K562 (cell line): ENCODE measurements around the gene RTP3. TPM values are rescaled to one million over a fixed set of nuclear protein-coding genes. Genes with fewer than 3 reads are reported as not detected.

Source experiments
- ATAC-seq: fragments of 200-7000 bp; cut with Tn5 transposase; 3 replicates; pipeline ENCODE4 v1.9.1; 2020; ENCODE audit warnings: moderate library complexity
- BruUV-seq: library from RNA; stranded (reverse); fragments of 400-500 nt; replicated peaks from 2 replicates; lab custom pipeline; 2021; lab: Mats Ljungman, UMichigan
- CTCF ChIA-PET: fragments of 300-600 bp; formaldehyde crosslinking; extraction: SDS; loops from one replicate; lab custom pipeline; 2021; ENCODE audit warnings: low intra/inter-chr PET ratio; lab: Yijun Ruan, JAX
- POLR2A ChIA-PET: fragments of 300-600, 350-650 bp; sonication (Branson Sonifier 250); formaldehyde crosslinking; extraction: SDS; loops from one replicate; lab custom pipeline; 2021; ENCODE audit warnings: antibody characterized with exemption, inconsistent platforms; lab: Yijun Ruan, JAX
- DNase-seq, 4 experiments: peaks; one replicate each; pipeline versions ENCODE4 v3.0.0 to v3.0.0-alpha.2; 2011 to 2018; ENCODE audit warnings: low spot score in 3 of 4, mixed read lengths in 3 of 4; ENCODE audit errors: extremely low read depth in 1 of 4
- FAIRE-seq: peaks from 2 replicates; lab custom pipeline; 2011; peaks lifted over from hg19 to GRCh38; lab: Jason Lieb, UNC
- H2AFZ ChIP-seq: 2 replicates; pipeline ENCODE4 v1.6.0; 2011; ENCODE audit warnings: low read depth, low read length, control low read depth, inconsistent platforms
- H3K27ac ChIP-seq: fragments of 200-600 bp; 3 replicates; pipeline ENCODE4 v1.8.0; 2011; ENCODE audit warnings: low read depth, mild to moderate bottlenecking, control low read depth, inconsistent platforms, low read length, moderate library complexity, mixed read lengths; ENCODE audit errors: extremely low read depth
- H3K27me3 ChIP-seq, 2 experiments: fragments of 300-600 bp in 1 of 2; 2 replicates in 1 of 2; 3 replicates in 1 of 2; pipeline versions ENCODE4 v1.6.0 to v1.8.0; 2011; ENCODE audit warnings: inconsistent platforms in 2 of 2, low read length in 2 of 2, mild to moderate bottlenecking in 1 of 2, mixed read lengths in 1 of 2, moderate library complexity in 1 of 2; ENCODE audit not compliant: control insufficient read depth in 2 of 2, insufficient read depth in 2 of 2
- H3K36me3 ChIP-seq: fragments of 300-600 bp; 3 replicates; pipeline ENCODE4 v1.8.0; 2011; ENCODE audit warnings: mild to moderate bottlenecking, low read length, inconsistent platforms; ENCODE audit not compliant: control insufficient read depth, insufficient read depth
- H3K4me1 ChIP-seq, 2 experiments: fragments of 200-600 bp in 1 of 2; replicated peaks in 1 of 2; 2 replicates in 1 of 2; 3 replicates in 1 of 2; pipeline versions ENCODE4 v1.5.1 to v1.8.0; 2011; ENCODE audit warnings: inconsistent platforms in 2 of 2, low read length in 2 of 2, mild to moderate bottlenecking in 1 of 2, mixed read lengths in 1 of 2, moderate library complexity in 1 of 2; ENCODE audit not compliant: control insufficient read depth in 2 of 2, insufficient read depth in 2 of 2
- H3K4me2 ChIP-seq: 2 replicates; pipeline ENCODE4 v1.6.1; 2011; ENCODE audit warnings: low read length, control low read depth, inconsistent platforms, mixed read lengths; ENCODE audit not compliant: insufficient read depth
- H3K4me3 ChIP-seq: fragments of 200-600 bp; sonication (generic), shearing (Covaris generic); 2 replicates; pipeline ENCODE4 v1.5.1; 2016; ENCODE audit warnings: control low read depth, inconsistent platforms
- H3K79me2 ChIP-seq: fragments of 200-600 bp; 3 replicates; pipeline ENCODE4 v1.8.0; 2011; ENCODE audit warnings: low read length, inconsistent platforms; ENCODE audit not compliant: control insufficient read depth, insufficient read depth
- H3K9ac ChIP-seq, 2 experiments: 2 replicates each; pipeline versions ENCODE4 v1.6.0 to v1.6.1; 2011; ENCODE audit warnings: low read depth in 2 of 2, low read length in 2 of 2, control low read depth in 1 of 2, inconsistent platforms in 1 of 2, mild to moderate bottlenecking in 1 of 2, mixed read lengths in 1 of 2; ENCODE audit not compliant: insufficient read depth in 1 of 2
- H3K9me1 ChIP-seq: one replicate; pipeline ENCODE4 v1.6.0; 2011; ENCODE audit warnings: inconsistent platforms, mild to moderate bottlenecking, low read length, moderate library complexity; ENCODE audit not compliant: control insufficient read depth, insufficient read depth
- H3K9me3 ChIP-seq: replicated peaks from 2 replicates; pipeline ENCODE4 v1.5.1; 2011; ENCODE audit warnings: low read depth, low read length, inconsistent platforms; ENCODE audit not compliant: control insufficient read depth, insufficient read depth
- H4K20me1 ChIP-seq: replicated peaks from 2 replicates; pipeline ENCODE4 v1.6.1; 2011; ENCODE audit warnings: low read length, inconsistent platforms, mixed read lengths; ENCODE audit not compliant: control insufficient read depth, insufficient read depth
- ZNF12 ChIP-seq: sonication (generic); formaldehyde crosslinking; IDR thresholded peaks from 2 replicates; pipeline ENCODE4 v1.4.0; 2020; ENCODE audit warnings: mild to moderate bottlenecking, missing genetic modification reagents
- ZNF174 ChIP-seq: fragments of 250-450 bp; sonication (Bioruptor Pico); IDR thresholded peaks from 2 replicates; pipeline ENCODE4 v1.4.0; 2020; ENCODE audit warnings: mild to moderate bottlenecking
- WGBS: fragments of 100-300 bp; shearing (Covaris generic); methylation state at CpG from one replicate; pipeline ENCODE4 v1.1.6; 2016; ENCODE audit warnings: low coverage, mixed read lengths; ENCODE audit not compliant: insufficient coverage; ENCODE audit errors: missing lambda C conversion rate; 5-methylcytosine and 5-hydroxymethylcytosine counted together
- in situ Hi-C: fragments of 300-500 bp; cut with MboI; formaldehyde crosslinking; loops from 4 replicates; pipeline ENCODE4 v1.15.0; 2018; ENCODE audit warnings: inconsistent platforms, mixed read lengths
- intact Hi-C: fragments of 100-400 bp; cut with micrococcal nuclease; formaldehyde crosslinking; loops from 2 replicates; pipeline ENCODE4 v1.14.2; 2022
- polyA plus RNA-seq, 8 experiments: library from polyadenylated mRNA; depleted of rRNA in 4 of 8; stranded (reverse) in 5 of 8; unstranded in 3 of 8; fragments of >200 nt; fragmentation: Nextera tagmentation in 2 of 8; fragmentation: Illumina TruSeq in 1 of 8; extraction: Ambion mirVana in 2 of 8; extraction: Trizol in 1 of 8; gene quantifications; 2 replicates each; pipeline versions ENCODE4 v1.2.1 to v1.2.3, GENCODE V29; 2011 to 2014; ENCODE audit warnings: inconsistent platforms in 1 of 8, missing spikeins in 1 of 8
- total RNA-seq, 7 experiments: library from RNA; depleted of rRNA in 6 of 7; stranded (reverse); fragments of >200 nt in 6 of 7; fragmentation: Illumina TruSeq in 2 of 7; extraction: Trizol in 2 of 7; gene quantifications; 2 replicates each; pipeline versions ENCODE4 v1.2.1 to v1.2.3, GENCODE V29; 2011 to 2021; ENCODE audit warnings: low replicate concordance in 1 of 7
- TF ChIP-seq, protein P1 (sequence below), 2 experiments: fragments of 450-650 bp in 1 of 2; sonication (generic) in 1 of 2; formaldehyde crosslinking in 1 of 2; IDR thresholded peaks; 2 replicates each; pipeline versions ENCODE4 v1.7.1 to v1.9.0; 2016 to 2022; ENCODE audit warnings: inconsistent platforms in 1 of 2, mild to moderate bottlenecking in 1 of 2, missing genetic modification reagents in 1 of 2

RTP3 gene
- total and polyA plus RNA-seq, 9 of the 15 experiments (the other 6 are each of a cell fraction or from before 2014, with no cell fraction given): not detected

DNA sequence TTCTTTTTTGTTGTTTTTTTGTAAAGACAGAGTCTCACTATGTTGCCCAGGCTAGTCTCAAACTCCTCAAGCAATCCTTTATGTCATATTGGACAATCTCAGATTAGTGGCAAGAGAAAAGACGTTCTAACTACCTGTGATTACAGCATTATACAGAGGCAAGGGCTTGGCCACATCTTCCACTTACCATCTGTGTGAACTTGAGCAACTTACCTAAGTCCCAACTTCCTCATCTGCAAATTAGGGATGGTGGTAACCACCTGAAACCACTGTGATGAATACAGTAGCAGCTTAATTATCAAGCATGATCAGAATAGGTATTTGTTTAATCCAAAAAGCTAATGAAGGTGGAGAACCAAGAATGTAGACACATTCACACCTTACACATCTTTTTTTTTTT is 52.2 kb downstream of the RTP3 start:
- Histone ChIP-seq H3K9me1 (no peaks in the 10 kb centered on the region), H3K27me3 (no peaks in the 10 kb centered on the region; a peak in 1 of 5 replicates), H2AFZ (0 out of 2 replicates have a peak overlapping the region, but pooled peaks have one; percentile 72), H3K9ac (peak overlapping the region in 1 of 2 experiments; percentile 50; a peak in 1 of 4 replicates), H3K9me3 (no peaks in the 10 kb centered on the region; the same call in 1 of the 2 replicates), H3K79me2 (no peaks in the 10 kb centered on the region), H3K4me1 (peaks cover 35 to 38% of the 10 kb centered on the region in 2 experiments), H3K4me2 (peak overlapping the region; percentile 68), H3K27ac (peak overlapping the region; percentile 79; the same call in 2 of the 3 replicates), H4K20me1 (no peaks in the 10 kb centered on the region), H3K36me3 (no peaks in the 10 kb centered on the region), H3K4me3 (no peak overlapping the region)
- ATAC-seq (peak; percentile 11), FAIRE-seq (no peak), DNase-seq (no peak)
- BruUV-seq: no TSS peak
- peak; percentile 12; the same call in 1 of the 2 replicates for TF ChIP-seq ZNF12
- TF ChIP-seq, protein P1, sequence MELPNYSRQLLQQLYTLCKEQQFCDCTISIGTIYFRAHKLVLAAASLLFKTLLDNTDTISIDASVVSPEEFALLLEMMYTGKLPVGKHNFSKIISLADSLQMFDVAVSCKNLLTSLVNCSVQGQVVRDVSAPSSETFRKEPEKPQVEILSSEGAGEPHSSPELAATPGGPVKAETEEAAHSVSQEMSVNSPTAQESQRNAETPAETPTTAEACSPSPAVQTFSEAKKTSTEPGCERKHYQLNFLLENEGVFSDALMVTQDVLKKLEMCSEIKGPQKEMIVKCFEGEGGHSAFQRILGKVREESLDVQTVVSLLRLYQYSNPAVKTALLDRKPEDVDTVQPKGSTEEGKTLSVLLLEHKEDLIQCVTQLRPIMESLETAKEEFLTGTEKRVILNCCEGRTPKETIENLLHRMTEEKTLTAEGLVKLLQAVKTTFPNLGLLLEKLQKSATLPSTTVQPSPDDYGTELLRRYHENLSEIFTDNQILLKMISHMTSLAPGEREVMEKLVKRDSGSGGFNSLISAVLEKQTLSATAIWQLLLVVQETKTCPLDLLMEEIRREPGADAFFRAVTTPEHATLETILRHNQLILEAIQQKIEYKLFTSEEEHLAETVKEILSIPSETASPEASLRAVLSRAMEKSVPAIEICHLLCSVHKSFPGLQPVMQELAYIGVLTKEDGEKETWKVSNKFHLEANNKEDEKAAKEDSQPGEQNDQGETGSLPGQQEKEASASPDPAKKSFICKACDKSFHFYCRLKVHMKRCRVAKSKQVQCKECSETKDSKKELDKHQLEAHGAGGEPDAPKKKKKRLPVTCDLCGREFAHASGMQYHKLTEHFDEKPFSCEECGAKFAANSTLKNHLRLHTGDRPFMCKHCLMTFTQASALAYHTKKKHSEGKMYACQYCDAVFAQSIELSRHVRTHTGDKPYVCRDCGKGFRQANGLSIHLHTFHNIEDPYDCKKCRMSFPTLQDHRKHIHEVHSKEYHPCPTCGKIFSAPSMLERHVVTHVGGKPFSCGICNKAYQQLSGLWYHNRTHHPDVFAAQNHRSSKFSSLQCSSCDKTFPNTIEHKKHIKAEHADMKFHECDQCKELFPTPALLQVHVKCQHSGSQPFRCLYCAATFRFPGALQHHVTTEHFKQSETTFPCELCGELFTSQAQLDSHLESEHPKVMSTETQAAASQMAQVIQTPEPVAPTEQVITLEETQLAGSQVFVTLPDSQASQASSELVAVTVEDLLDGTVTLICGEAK (IDR thresholded peaks at IDR 0.05): 0 out of 2 replicates have a peak, but pooled peaks have one; percentile 1
- TF ChIP-seq, protein P1 (CRISPR knock-in tag; IDR thresholded peaks at IDR 0.05): no peak
- TF ChIP-seq ZNF174 (CRISPR knock-in tag): no peak
- in situ Hi-C loops: no loop called here
- intact Hi-C loops: loop anchor here (2.0 kb wide), 1 partner anchor 41 kb away; no protein-coding TSS in a partner anchor
- 6% methylated on average over 1 of the region's 1 CpG for WGBS
- ChIA-PET POLR2A (interaction anchor here (1.3 to 1.8 kb wide), 3 partner anchors 8 to 10 kb away, joined by 5 to 13 read pairs (median 8); no protein-coding TSS in a partner anchor), CTCF (no interaction called here)
